IMR-90 (cell line): Measurements from ENCODE around the gene ZNF813. TPM values are rescaled to one million over a fixed set of nuclear protein-coding genes. Genes with fewer than 3 reads are reported as not detected.

ENCODE experiments used
- ATAC-seq: fragments of 200-7000 bp; cut with Tn5 transposase; 2 replicates; pipeline ENCODE4 v1.9.1; 2020; ENCODE audit warnings: low read depth, mild to moderate bottlenecking, moderate library complexity
- BruUV-seq: library from RNA; stranded (reverse); fragments of 400-500 nt; replicated peaks from 2 replicates; lab custom pipeline; 2021; lab: Mats Ljungman, UMichigan
- CTCF ChIA-PET: fragments of 300-600 bp; formaldehyde crosslinking; extraction: SDS; loops from one replicate; lab custom pipeline; 2021; ENCODE audit warnings: antibody characterized with exemption; lab: Yijun Ruan, JAX
- POLR2A ChIA-PET: fragments of 300-600 bp; sonication (Branson Sonifier 250); formaldehyde crosslinking; loops from one replicate; lab custom pipeline; 2022; ENCODE audit warnings: antibody characterized with exemption; ENCODE audit not compliant: unreplicated experiment; lab: Charles Lee
- DNase-seq: peaks from one replicate; pipeline ENCODE4 v3.0.0; 2013
- H2AFZ ChIP-seq: replicated peaks from 2 replicates; pipeline ENCODE3; 2013; ENCODE audit warnings: low read length, mild to moderate bottlenecking; ENCODE audit not compliant: poor library complexity
- H2AK5ac ChIP-seq: 2 replicates; pipeline ENCODE4 v1.6.1; 2013; ENCODE audit warnings: low read depth, low read length, inconsistent platforms
- H2AK9ac ChIP-seq: replicated peaks from 2 replicates; pipeline ENCODE3; 2013; ENCODE audit warnings: mild to moderate bottlenecking, low read depth, low read length, moderate library complexity; ENCODE audit not compliant: poor library complexity
- H2BK120ac ChIP-seq: 2 replicates; pipeline ENCODE4 v1.6.1; 2013; ENCODE audit warnings: low read depth, low read length, inconsistent platforms
- H2BK15ac ChIP-seq: 3 replicates; pipeline ENCODE4 v1.6.1; 2013; ENCODE audit warnings: low read depth, low read length, inconsistent platforms
- H2BK20ac ChIP-seq: 2 replicates; pipeline ENCODE4 v1.6.1; 2013; ENCODE audit warnings: low read depth, mild to moderate bottlenecking, inconsistent platforms, low read length, moderate library complexity
- H2BK5ac ChIP-seq: 2 replicates; pipeline ENCODE4 v1.6.1; 2013; ENCODE audit warnings: mild to moderate bottlenecking, low read depth, low read length, inconsistent platforms; ENCODE audit not compliant: poor library complexity, severe bottlenecking
- H3K14ac ChIP-seq: replicated peaks from 2 replicates; pipeline ENCODE4 v1.6.1; 2013; ENCODE audit warnings: low read depth, low read length, inconsistent platforms
- H3K18ac ChIP-seq: 2 replicates; pipeline ENCODE4 v1.6.1; 2013; ENCODE audit warnings: low read depth, low read length, control low read depth
- H3K23ac ChIP-seq: 2 replicates; pipeline ENCODE4 v1.6.1; 2013; ENCODE audit warnings: low read depth, low read length, inconsistent platforms
- H3K27ac ChIP-seq: 2 replicates; pipeline ENCODE4 v1.5.1; 2013; ENCODE audit warnings: mild to moderate bottlenecking, control low read depth, low read length; ENCODE audit not compliant: insufficient read depth
- H3K27me3 ChIP-seq: 2 replicates; pipeline ENCODE4 v1.6.1; 2013; ENCODE audit warnings: low read length; ENCODE audit not compliant: control insufficient read depth, insufficient read depth
- H3K36me3 ChIP-seq: 2 replicates; pipeline ENCODE4 v1.6.1; 2013; ENCODE audit warnings: low read length, mixed read lengths; ENCODE audit not compliant: control insufficient read depth, insufficient read depth
- H3K4ac ChIP-seq: 2 replicates; pipeline ENCODE4 v1.6.1; 2013; ENCODE audit warnings: low read depth, low read length, inconsistent platforms
- H3K4me1 ChIP-seq: 2 replicates; pipeline ENCODE4 v1.6.1; 2013; ENCODE audit warnings: low read length, mixed read lengths; ENCODE audit not compliant: control insufficient read depth, insufficient read depth
- H3K4me2 ChIP-seq: 2 replicates; pipeline ENCODE4 v1.6.1; 2013; ENCODE audit warnings: low read depth, mild to moderate bottlenecking, control low read depth, low read length, moderate library complexity
- H3K4me3 ChIP-seq: 2 replicates; pipeline ENCODE4 v1.5.1; 2013; ENCODE audit warnings: low read depth, mild to moderate bottlenecking, control low read depth, low read length, moderate library complexity; ENCODE audit not compliant: insufficient read depth
- H3K56ac ChIP-seq: 2 replicates; pipeline ENCODE4 v1.6.1; 2013; ENCODE audit warnings: low read length, inconsistent platforms; ENCODE audit not compliant: insufficient read depth; ENCODE audit errors: extremely low read depth
- H3K79me1 ChIP-seq, 2 experiments: 2 replicates each; pipeline ENCODE4 v1.6.1; 2013; ENCODE audit warnings: low read length in 2 of 2, inconsistent platforms in 1 of 2, low read depth in 1 of 2
- H3K9ac ChIP-seq: 2 replicates; pipeline ENCODE4 v1.6.1; 2013; ENCODE audit warnings: low read depth, low read length, control low read depth
- H3K9me1 ChIP-seq: 2 replicates; pipeline ENCODE4 v1.6.1; 2013; ENCODE audit warnings: low read length, inconsistent platforms; ENCODE audit not compliant: insufficient read depth
- H3K9me3 ChIP-seq: 2 replicates; pipeline ENCODE4 v1.6.1; 2013; ENCODE audit warnings: low read length; ENCODE audit not compliant: control insufficient read depth, insufficient read depth
- H4K20me1 ChIP-seq: 2 replicates; pipeline ENCODE4 v1.6.1; 2013; ENCODE audit warnings: low read length, inconsistent platforms; ENCODE audit not compliant: insufficient read depth
- H4K5ac ChIP-seq: 2 replicates; pipeline ENCODE4 v1.6.1; 2013; ENCODE audit warnings: mild to moderate bottlenecking, low read depth, low read length, control low read depth
- H4K8ac ChIP-seq, 2 experiments: 2 replicates each; pipeline ENCODE4 v1.6.1; 2013; ENCODE audit warnings: low read depth in 2 of 2, low read length in 2 of 2, control low read depth in 1 of 2, inconsistent platforms in 1 of 2
- H4K91ac ChIP-seq: 2 replicates; pipeline ENCODE4 v1.6.1; 2013; ENCODE audit warnings: low read depth, low read length, inconsistent platforms; ENCODE audit not compliant: insufficient read depth
- BHLHE40 ChIP-seq: fragments of 150-350 bp; IDR thresholded peaks from 2 replicates; pipeline ENCODE4 v1.6.1; 2016; ENCODE audit warnings: mild to moderate bottlenecking, low read depth, low read length
- NFE2L2 ChIP-seq: fragments of 150-350 bp; IDR thresholded peaks from 2 replicates; pipeline ENCODE4 v1.6.1; 2016; ENCODE audit warnings: low read depth, mild to moderate bottlenecking, low read length
- WGBS, 2 experiments: methylation state at CpG; one replicate each; pipeline versions ENCODE4 v1.1.5 to v1.1.7; 2013; ENCODE audit warnings: missing lambda C conversion rate in 2 of 2; ENCODE audit not compliant: insufficient read length in 1 of 2; ENCODE audit errors: extremely low coverage in 2 of 2; 5-methylcytosine and 5-hydroxymethylcytosine counted together
- dilution Hi-C: fragments of 300-500 bp; cut with HindIII; formaldehyde crosslinking; loops from one replicate; pipeline ENCODE4 v1.14.3; 2018; ENCODE audit warnings: low sequenced_read_pairs; ENCODE audit not compliant: unreplicated experiment
- in situ Hi-C: fragments of 300-500 bp; cut with MboI; formaldehyde crosslinking; loops from 3 replicates; pipeline ENCODE4 v1.14.3; 2019; ENCODE audit warnings: low sequenced_read_pairs, inconsistent platforms, mixed read lengths
- intact Hi-C: fragments of 100-400 bp; cut with micrococcal nuclease; formaldehyde crosslinking; loops from 2 replicates; pipeline ENCODE4 v1.10.0; 2022
- polyA plus RNA-seq, 3 experiments: library from polyadenylated mRNA; depleted of rRNA; stranded (reverse); fragments of >200 nt; gene quantifications; 2 replicates each; pipeline ENCODE4 v1.2.3, GENCODE V29; 2012; ENCODE audit warnings: low replicate concordance in 1 of 3
- total RNA-seq: library from RNA; depleted of rRNA; stranded (reverse); fragments of >200 nt; gene quantifications from 2 replicates; pipeline ENCODE4 v1.2.3, GENCODE V29; 2012

The ZNF813 gene
- total and polyA plus RNA-seq, 2 of the 4 experiments (the other 2 are of a cell fraction), result 0.82 to 3.4 TPM

DNA sequence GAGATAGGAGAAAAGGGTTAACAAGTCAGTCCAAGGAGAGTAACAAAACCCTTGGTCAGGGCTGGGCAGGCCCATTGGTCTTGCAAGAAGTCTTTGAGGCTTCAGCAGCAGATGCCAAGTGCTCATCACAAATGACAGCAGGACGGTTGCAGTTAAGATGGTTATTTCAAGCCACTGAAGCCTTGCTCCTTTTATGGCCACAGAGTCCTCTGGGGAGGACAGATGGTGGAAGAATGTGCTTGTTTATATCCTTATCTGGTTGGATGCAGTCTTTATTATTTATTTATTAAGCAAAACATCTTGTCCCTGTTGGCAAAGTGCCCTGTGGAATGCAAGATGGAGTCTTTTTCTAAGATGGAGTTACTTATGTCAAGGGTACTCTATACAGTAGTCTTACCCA is 51.2 kb downstream of the ZNF813 start:
- no peak overlapping the region for H4K5ac ChIP-seq
- dilution Hi-C loops, result no loop called here
- CTCF ChIA-PET, result no interaction called here
- H3K36me3 ChIP-seq, result no peaks in the 10 kb centered on the region
- intact Hi-C loops, result no loop called here
- H4K20me1 ChIP-seq, result no peaks in the 10 kb centered on the region
- peaks cover 3% of the 10 kb centered on the region; the same call in 1 of the 2 replicates for H3K4me1 ChIP-seq
- WGBS, 2 experiments, result no CpG with 5 or more reads among the region's 1 CpG
- no peak overlapping the region for H3K56ac ChIP-seq
- ATAC-seq (no peak), DNase-seq (no peak)
- no peak for TF ChIP-seq NFE2L2
- TF ChIP-seq BHLHE40, result no peak
- H2BK15ac ChIP-seq, result no peak overlapping the region
- H3K18ac ChIP-seq, result no peak overlapping the region
- no peak overlapping the region for H2AFZ ChIP-seq
- no peak overlapping the region for H3K4ac ChIP-seq
- H3K9me3 ChIP-seq, result no peaks in the 10 kb centered on the region; the same call in 1 of the 2 replicates
- H3K79me1 ChIP-seq, result peaks cover 7% of the 10 kb centered on the region in 2 experiments
- H3K9ac ChIP-seq, result no peak overlapping the region
- no peak overlapping the region for H3K4me2 ChIP-seq
- in situ Hi-C loops, result no loop called here
- no peak overlapping the region for H2AK9ac ChIP-seq
- H3K9me1 ChIP-seq, result 0 out of 2 replicates have a peak, but pooled peaks cover 4% of the 10 kb centered on the region
- no peak overlapping the region for H2AK5ac ChIP-seq
- H3K23ac ChIP-seq, result no peak overlapping the region
- no peak overlapping the region for H2BK20ac ChIP-seq
- H3K27me3 ChIP-seq, result no peaks in the 10 kb centered on the region
- POLR2A ChIA-PET, result no interaction called here
- H3K4me3 ChIP-seq, result no peak overlapping the region
- no TSS peak for BruUV-seq
- H4K91ac ChIP-seq, result no peak overlapping the region
- no peak overlapping the region for H4K8ac ChIP-seq
- no peak overlapping the region for H3K27ac ChIP-seq
- no peak overlapping the region for H3K14ac ChIP-seq
- H2BK120ac ChIP-seq, result no peak overlapping the region
- no peak overlapping the region for H2BK5ac ChIP-seq
